Loucy (cell line): ENCODE measurements around the gene SP3.

ENCODE experiments used
- H2AFZ ChIP-seq: fragments of 200-600 bp; sonication (generic); 2 replicates; pipeline ENCODE4 v1.6.0; 2016; ENCODE audit warnings: antibody characterized with exemption, mild to moderate bottlenecking, low read length, moderate library complexity
- H3F3A ChIP-seq: fragments of 200-600 bp; 2 replicates; pipeline ENCODE4 v1.6.0; 2016; ENCODE audit warnings: antibody characterized with exemption, low read depth, mild to moderate bottlenecking
- H3K27me3 ChIP-seq: fragments of 200-600 bp; sonication (generic); 2 replicates; pipeline ENCODE4 v1.6.1; 2014; ENCODE audit warnings: low read length, mild to moderate bottlenecking; ENCODE audit not compliant: insufficient read depth, poor library complexity, severe bottlenecking
- H3K36me3 ChIP-seq: fragments of 200-600 bp; sonication (generic); 2 replicates; pipeline ENCODE4 v1.6.1; 2016; ENCODE audit warnings: low read length; ENCODE audit not compliant: insufficient read depth
- H3K4me1 ChIP-seq: fragments of 200-600 bp; sonication (generic); 2 replicates; pipeline ENCODE4 v1.5.1; 2014; ENCODE audit warnings: low read length, mild to moderate bottlenecking; ENCODE audit not compliant: insufficient read depth, poor library complexity, severe bottlenecking
- H3K4me2 ChIP-seq: fragments of 200-600 bp; sonication (generic); 2 replicates; pipeline ENCODE4 v1.6.0; 2014; ENCODE audit warnings: antibody characterized with exemption, low read length, low read depth, mild to moderate bottlenecking; ENCODE audit not compliant: poor library complexity, severe bottlenecking
- H3K4me3 ChIP-seq: fragments of 200-600 bp; sonication (generic); 2 replicates; pipeline ENCODE4 v1.5.1; 2014; ENCODE audit warnings: low read length, mild to moderate bottlenecking, mixed read lengths; ENCODE audit not compliant: poor library complexity, severe bottlenecking
- H3K79me2 ChIP-seq: fragments of 200-600 bp; sonication (generic); 2 replicates; pipeline ENCODE4 v1.6.1; 2014; ENCODE audit warnings: low read length; ENCODE audit not compliant: insufficient read depth
- H3K9ac ChIP-seq: fragments of 200-600 bp; sonication (generic); 2 replicates; pipeline ENCODE4 v1.6.0; 2014; ENCODE audit warnings: mild to moderate bottlenecking, low read depth, low read length, moderate library complexity; ENCODE audit not compliant: poor library complexity, severe bottlenecking
- H3K9me2 ChIP-seq: fragments of 200-600 bp; sonication (generic); replicated peaks from 2 replicates; pipeline ENCODE4 v1.6.1; 2016; ENCODE audit warnings: low read depth, low read length, mixed read lengths
- H3K9me3 ChIP-seq: fragments of 200-600 bp; sonication (generic); 2 replicates; pipeline ENCODE4 v1.6.1; 2014; ENCODE audit warnings: mild to moderate bottlenecking, antibody characterized with exemption, low read length, low read depth; ENCODE audit not compliant: insufficient read depth
- H4K20me1 ChIP-seq: fragments of 200-600 bp; sonication (generic); 2 replicates; pipeline ENCODE4 v1.6.0; 2014; ENCODE audit warnings: antibody characterized with exemption, low read length, mild to moderate bottlenecking; ENCODE audit not compliant: insufficient read depth, poor library complexity, severe bottlenecking
- CTCF ChIP-seq: fragments of 200-600 bp; sonication (generic); conservative IDR thresholded peaks from 2 replicates; pipeline ENCODE4 v1.5.1; 2014; ENCODE audit warnings: mild to moderate bottlenecking, antibody characterized with exemption, low read length
- EZH2phosphoT487 ChIP-seq: fragments of 200-600 bp; IDR thresholded peaks from 2 replicates; pipeline ENCODE4 v1.6.1; 2018; ENCODE audit warnings: antibody characterized with exemption, mild to moderate bottlenecking, moderate library complexity, borderline replicate concordance

Gene SP3

GRCh38 chr2:173965372-173966025, at the start of gene SP3:
TSS of gene SP3 (minus strand) at chr2:173965373. CDS start at chr2:173965171, 202 bp downstream.
- Histone ChIP-seq H3K4me1 (peaks cover 36% of the 10 kb centered on the region), H3K9me3 (no peaks in the 10 kb centered on the region), H3K79me2 (peaks cover 52% of the 10 kb centered on the region), H4K20me1 (peaks cover 31% of the 10 kb centered on the region), H3K9ac (peak within 1 kb of the TSS; percentile 100), H3K36me3 (0 out of 2 replicates have a peak, but pooled peaks cover 8% of the 10 kb centered on the region), H3F3A (peaks cover 8% of the 10 kb centered on the region), H3K27me3 (peaks cover 4% of the 10 kb centered on the region), H3K4me3 (peak within 1 kb of the TSS; percentile 89), H3K9me2 (no peaks in the 10 kb centered on the region), H3K4me2 (peak within 1 kb of the TSS; percentile 85), H2AFZ (peak within 1 kb of the TSS; percentile 72)
- no peak for TF ChIP-seq EZH2phosphoT487

GRCh38 chr2:174014699-174015070, 49.5 kb upstream of the SP3 start:
- no peaks in the 10 kb centered on the region for H3F3A ChIP-seq
- H2AFZ ChIP-seq: no peak overlapping the region
- no peaks in the 10 kb centered on the region for H3K79me2 ChIP-seq
- no peaks in the 10 kb centered on the region for H3K4me1 ChIP-seq
- no peaks in the 10 kb centered on the region for H3K36me3 ChIP-seq
- H3K9me3 ChIP-seq: no peaks in the 10 kb centered on the region
- H3K9me2 ChIP-seq: no peaks in the 10 kb centered on the region
- no peaks in the 10 kb centered on the region for H3K27me3 ChIP-seq
- TF ChIP-seq CTCF: no peak
- TF ChIP-seq EZH2phosphoT487: no peak
- no peaks in the 10 kb centered on the region for H4K20me1 ChIP-seq
- no peak overlapping the region for H3K4me3 ChIP-seq
- H3K4me2 ChIP-seq: no peak overlapping the region
- H3K9ac ChIP-seq: no peak overlapping the region

GRCh38 chr2:174014011-174014698, 49.0 kb upstream of the SP3 start:
- H3K9me3 ChIP-seq: no peaks in the 10 kb centered on the region
- no peaks in the 10 kb centered on the region for H3K27me3 ChIP-seq
- no peaks in the 10 kb centered on the region for H4K20me1 ChIP-seq
- H3K79me2 ChIP-seq: no peaks in the 10 kb centered on the region
- no peaks in the 10 kb centered on the region for H3K4me1 ChIP-seq
- no peaks in the 10 kb centered on the region for H3K9me2 ChIP-seq
- H3K4me3 ChIP-seq: no peak overlapping the region
- no peak overlapping the region for H3K4me2 ChIP-seq
- no peaks in the 10 kb centered on the region for H3K36me3 ChIP-seq
- H3F3A ChIP-seq: no peaks in the 10 kb centered on the region
- TF ChIP-seq CTCF: no peak
- TF ChIP-seq EZH2phosphoT487: no peak
- H2AFZ ChIP-seq: no peak overlapping the region
- no peak overlapping the region for H3K9ac ChIP-seq
